ENCODE data around the gene SSTR3.
A peak's percentile ranks its signal among the peaks of the same experiment; 100 is the strongest.

The SSTR3 gene

GRCh38 chr22:37186997-37187522 is 25.2 kb downstream of the SSTR3 start:
- DNase-seq (ENCODE audit: low read depth, low spot score), result no peak
- H3K4me3 ChIP-seq (ENCODE audit: low read length), result peak overlapping the region; percentile 51; the same call in 1 of the 2 replicates

GRCh38 chr22:37186228-37186996 is 25.9 kb downstream of the SSTR3 start:
- peak overlapping the region; percentile 51 for H3K4me3 ChIP-seq (ENCODE audit: low read length)
- peak; percentile 99 for DNase-seq (ENCODE audit: low read depth, low spot score)

GRCh38 chr22:37185646-37186227 is 26.5 kb downstream of the SSTR3 start:
- no peak overlapping the region for H3K4me3 ChIP-seq (ENCODE audit: low read length)
- DNase-seq (ENCODE audit: low read depth, low spot score), result no peak

- H3K4me3 ChIP-seq (ENCODE audit: low read length), result no peak overlapping the region
- no peak for DNase-seq (ENCODE audit: low read depth, low spot score)
Measured at GRCh38 chr22:37184816-37185541, 27.3 kb downstream of the SSTR3 start.

- no peak overlapping the region for H3K4me3 ChIP-seq (ENCODE audit: low read length)
- no peak for DNase-seq (ENCODE audit: low read depth, low spot score)
Measured at GRCh38 chr22:37184380-37184755, 27.9 kb downstream of the SSTR3 start.

- no peak for DNase-seq (ENCODE audit: low read depth, low spot score)
Measured at GRCh38 chr22:37183432-37184379, 28.6 kb downstream of the SSTR3 start.

GRCh38 chr22:37182949-37183245 is 29.4 kb downstream of the SSTR3 start:
- H3K4me3 ChIP-seq (ENCODE audit: low read length), result no peak overlapping the region
- DNase-seq (ENCODE audit: low read depth, low spot score), result no peak

More at GRCh38 chr22:37183432-37184379, 28.6 kb downstream of the SSTR3 start:
- H3K4me3 ChIP-seq (ENCODE audit: low read length), result no peak overlapping the region

- no peak overlapping the region for H3K4me3 ChIP-seq (ENCODE audit: low read length)
- DNase-seq (ENCODE audit: low read depth, low spot score), result no peak
Measured at GRCh38 chr22:37182101-37182948, 30.0 kb downstream of the SSTR3 start.

GRCh38 chr22:37181681-37182080 is 30.6 kb downstream of the SSTR3 start:
- H3K4me3 ChIP-seq (ENCODE audit: low read length), result no peak overlapping the region
- no peak for DNase-seq (ENCODE audit: low read depth, low spot score)

- H3K4me3 ChIP-seq (ENCODE audit: low read length), result no peak overlapping the region
Measured at GRCh38 chr22:37180531-37181231, 31.6 kb downstream of the SSTR3 start.

GRCh38 chr22:37179622-37180420 is 32.5 kb downstream of the SSTR3 start:
- H3K4me3 ChIP-seq (ENCODE audit: low read length), result no peak overlapping the region
- DNase-seq (ENCODE audit: low read depth, low spot score), result no peak

More at GRCh38 chr22:37180531-37181231, 31.6 kb downstream of the SSTR3 start:
- DNase-seq (ENCODE audit: low read depth, low spot score), result no peak

GRCh38 chr22:37179126-37179470 is 33.2 kb downstream of the SSTR3 start:
- no peak for DNase-seq (ENCODE audit: low read depth, low spot score)
- no peak overlapping the region for H3K4me3 ChIP-seq (ENCODE audit: low read length)

GRCh38 chr22:37178350-37179125 is 33.7 kb downstream of the SSTR3 start:
- H3K4me3 ChIP-seq (ENCODE audit: low read length), result no peak overlapping the region
- no peak for DNase-seq (ENCODE audit: low read depth, low spot score)

GRCh38 chr22:37177755-37178154 is 34.5 kb downstream of the SSTR3 start:
- no peak overlapping the region for H3K4me3 ChIP-seq (ENCODE audit: low read length)
- no peak for DNase-seq (ENCODE audit: low read depth, low spot score)

GRCh38 chr22:37177221-37177620 is 35.1 kb downstream of the SSTR3 start:
- DNase-seq (ENCODE audit: low read depth, low spot score), result no peak
- no peak overlapping the region for H3K4me3 ChIP-seq (ENCODE audit: low read length)

GRCh38 chr22:37176464-37177061 is 35.7 kb downstream of the SSTR3 start:
- no peak for DNase-seq (ENCODE audit: low read depth, low spot score)
- no peak overlapping the region for H3K4me3 ChIP-seq (ENCODE audit: low read length)
